Omental fat pad (tissue), 4 donors: ENCODE measurements around the gene ZNF236. TPM values are rescaled to one million over a fixed set of nuclear protein-coding genes. Genes with fewer than 3 reads are reported as not detected.
"Not testable (repeated sequence)": the region's sequence is repeated elsewhere in the genome, so short reads cannot be mapped to it uniquely, and the experiment has no call there.

Source experiments
- ATAC-seq: fragments of 150-250 bp; one replicate; pipeline ENCODE4 v1.9.1; 2016; ENCODE audit warnings: mild to moderate bottlenecking, moderate library complexity; ENCODE audit not compliant: low FRiP score
- DNase-seq: peaks from one replicate; pipeline ENCODE4 v3.0.0-alpha.2; 2019; ENCODE audit warnings: low spot score
- total RNA-seq, 4 donors: library from RNA; depleted of rRNA; stranded (reverse); fragments of >200 nt; gene quantifications; one replicate each; pipeline ENCODE4 v1.1.0, GENCODE V29; 2016
- TF ChIP-seq, protein P1 (sequence below), 3 donors: fragments of 450-650 bp; IDR thresholded peaks; one replicate each; pipeline ENCODE4 v1.5.1; 2016 to 2017; ENCODE audit warnings: antibody characterized with exemption in 3 of 3, mild to moderate bottlenecking in 3 of 3, moderate library complexity in 2 of 3

ZNF236 gene
- total RNA-seq, 4 donors from 2014 or later: 14.3 to 18.0 (median 17.0) TPM

DNA sequence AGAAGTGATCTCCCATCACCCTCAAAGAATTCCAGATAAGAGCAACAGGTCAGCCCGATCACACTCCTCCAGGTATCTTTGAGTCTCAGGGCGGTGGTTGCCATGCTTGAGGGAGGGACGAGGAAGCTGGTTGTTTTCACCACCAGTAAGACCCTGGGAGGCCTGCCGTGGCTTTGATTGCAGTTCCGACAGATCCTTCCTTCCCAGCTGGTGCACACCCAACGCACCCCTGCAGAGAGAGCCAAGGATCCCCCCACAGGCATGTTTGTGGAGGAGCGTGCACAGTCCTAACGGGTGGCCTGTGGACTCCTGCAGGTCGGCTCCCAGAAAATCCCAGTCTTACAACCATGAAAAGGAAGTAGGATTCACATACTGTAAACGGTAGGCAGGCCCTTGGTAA is 13.8 kb upstream of the ZNF236 start:
- ATAC-seq (no peak), DNase-seq (no peak)
- TF ChIP-seq, protein P1, sequence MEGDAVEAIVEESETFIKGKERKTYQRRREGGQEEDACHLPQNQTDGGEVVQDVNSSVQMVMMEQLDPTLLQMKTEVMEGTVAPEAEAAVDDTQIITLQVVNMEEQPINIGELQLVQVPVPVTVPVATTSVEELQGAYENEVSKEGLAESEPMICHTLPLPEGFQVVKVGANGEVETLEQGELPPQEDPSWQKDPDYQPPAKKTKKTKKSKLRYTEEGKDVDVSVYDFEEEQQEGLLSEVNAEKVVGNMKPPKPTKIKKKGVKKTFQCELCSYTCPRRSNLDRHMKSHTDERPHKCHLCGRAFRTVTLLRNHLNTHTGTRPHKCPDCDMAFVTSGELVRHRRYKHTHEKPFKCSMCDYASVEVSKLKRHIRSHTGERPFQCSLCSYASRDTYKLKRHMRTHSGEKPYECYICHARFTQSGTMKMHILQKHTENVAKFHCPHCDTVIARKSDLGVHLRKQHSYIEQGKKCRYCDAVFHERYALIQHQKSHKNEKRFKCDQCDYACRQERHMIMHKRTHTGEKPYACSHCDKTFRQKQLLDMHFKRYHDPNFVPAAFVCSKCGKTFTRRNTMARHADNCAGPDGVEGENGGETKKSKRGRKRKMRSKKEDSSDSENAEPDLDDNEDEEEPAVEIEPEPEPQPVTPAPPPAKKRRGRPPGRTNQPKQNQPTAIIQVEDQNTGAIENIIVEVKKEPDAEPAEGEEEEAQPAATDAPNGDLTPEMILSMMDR (IDR thresholded peaks at IDR 0.05): no peak

DNA sequence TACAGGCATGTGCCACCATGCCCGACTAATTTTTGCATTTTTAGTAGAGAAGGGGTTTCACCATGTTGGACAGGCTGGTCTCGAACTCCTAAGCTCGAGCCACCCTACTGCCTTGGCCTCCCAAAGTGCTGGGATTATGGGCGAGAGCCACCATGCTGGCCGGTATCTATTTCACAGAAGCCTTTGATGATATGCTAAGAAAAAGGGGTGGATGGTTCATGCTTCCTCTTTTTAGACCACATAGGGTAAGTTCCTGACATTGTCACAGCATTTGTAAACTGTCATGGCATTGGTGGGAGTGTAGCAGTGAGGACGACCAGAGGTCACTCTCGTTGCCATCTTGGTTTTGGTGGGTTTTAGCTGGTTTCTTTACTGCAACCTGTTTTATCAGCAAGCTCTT is 10.8 kb upstream of the ZNF236 start:
- DNase-seq, ATAC-seq: not testable (repeated sequence)

DNA sequence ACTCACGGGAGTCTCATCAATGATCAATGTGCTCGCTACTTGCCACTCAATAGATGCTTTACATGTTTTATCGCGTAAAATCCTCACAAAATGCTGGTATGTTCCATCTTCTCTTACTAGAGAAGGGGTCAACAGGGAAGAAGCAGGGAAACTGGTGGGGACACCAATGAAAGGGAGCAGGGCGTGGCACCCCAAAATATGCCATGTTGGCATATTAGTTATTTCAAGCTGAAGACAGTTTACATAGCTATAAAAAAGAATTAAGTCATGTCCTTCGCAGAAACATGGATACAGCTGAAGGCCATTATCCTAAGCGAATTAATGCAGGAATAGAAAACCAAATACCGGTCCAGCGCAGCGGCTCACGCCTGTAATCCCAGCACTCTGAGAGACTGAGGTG is 8.1 kb upstream of the ZNF236 start:
- TF ChIP-seq, protein P1 (IDR thresholded peaks at IDR 0.05): no peak
- ATAC-seq: no peak
- no peak for DNase-seq

DNA sequence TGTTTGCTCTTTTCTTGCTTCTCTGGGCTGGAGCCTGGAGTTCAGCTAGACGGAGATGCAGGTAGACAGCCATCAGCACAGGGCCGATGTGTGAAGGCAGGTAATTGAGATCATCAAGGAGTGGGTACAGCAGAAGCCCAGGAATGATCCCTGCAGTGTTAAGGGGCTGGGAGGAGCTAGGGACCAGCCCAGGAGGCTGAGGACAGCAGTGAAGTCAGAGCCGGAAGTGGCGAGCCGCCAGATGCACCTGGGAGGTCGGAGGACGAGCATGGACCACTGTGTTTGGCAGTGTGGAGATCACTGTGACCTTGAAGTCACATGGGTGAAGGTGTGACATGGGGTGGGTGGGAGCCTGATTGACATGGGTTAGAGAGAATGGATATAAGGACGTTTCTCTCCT is 6.2 kb upstream of the ZNF236 start:
- no peak for DNase-seq
- ATAC-seq: no peak
- TF ChIP-seq, protein P1 (IDR thresholded peaks at IDR 0.05): no peak

DNA sequence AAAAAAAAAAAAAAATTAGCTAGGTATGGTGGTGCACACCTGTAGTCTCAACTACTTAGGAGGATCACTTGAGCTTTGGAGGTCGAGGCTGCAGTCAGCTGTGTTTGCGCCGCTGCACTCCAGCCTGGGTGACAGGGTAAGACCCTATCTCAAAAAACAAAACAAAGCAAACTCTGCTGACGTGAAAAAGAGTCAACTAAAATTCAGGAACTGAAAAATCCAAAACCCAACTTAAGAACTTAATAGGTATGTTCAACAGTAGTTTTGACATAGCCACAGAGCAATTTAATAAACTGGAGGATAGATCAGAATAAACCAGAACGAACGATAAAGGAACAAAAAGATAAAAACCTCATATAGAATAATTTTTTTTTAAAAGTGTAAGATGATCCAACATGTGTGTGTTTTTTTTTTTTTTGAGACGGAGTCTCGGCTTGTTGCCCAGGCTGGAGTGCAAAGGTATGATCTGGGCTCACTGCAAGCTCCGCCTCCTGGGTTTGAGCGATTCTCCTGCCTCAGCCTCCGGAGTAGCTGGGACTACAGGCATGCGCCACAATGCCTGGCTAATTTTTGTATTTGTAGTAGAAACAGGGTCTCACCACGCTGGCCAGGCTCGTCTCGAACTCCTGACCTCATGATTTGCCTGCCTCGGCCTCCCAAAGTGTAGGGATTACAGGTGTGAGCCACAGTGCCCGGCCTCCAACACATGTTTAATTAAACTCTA is 4.3 kb upstream of the ZNF236 start:
- ATAC-seq (no peak), DNase-seq (no peak)
- TF ChIP-seq, protein P1 (IDR thresholded peaks at IDR 0.05): no peak

DNA sequence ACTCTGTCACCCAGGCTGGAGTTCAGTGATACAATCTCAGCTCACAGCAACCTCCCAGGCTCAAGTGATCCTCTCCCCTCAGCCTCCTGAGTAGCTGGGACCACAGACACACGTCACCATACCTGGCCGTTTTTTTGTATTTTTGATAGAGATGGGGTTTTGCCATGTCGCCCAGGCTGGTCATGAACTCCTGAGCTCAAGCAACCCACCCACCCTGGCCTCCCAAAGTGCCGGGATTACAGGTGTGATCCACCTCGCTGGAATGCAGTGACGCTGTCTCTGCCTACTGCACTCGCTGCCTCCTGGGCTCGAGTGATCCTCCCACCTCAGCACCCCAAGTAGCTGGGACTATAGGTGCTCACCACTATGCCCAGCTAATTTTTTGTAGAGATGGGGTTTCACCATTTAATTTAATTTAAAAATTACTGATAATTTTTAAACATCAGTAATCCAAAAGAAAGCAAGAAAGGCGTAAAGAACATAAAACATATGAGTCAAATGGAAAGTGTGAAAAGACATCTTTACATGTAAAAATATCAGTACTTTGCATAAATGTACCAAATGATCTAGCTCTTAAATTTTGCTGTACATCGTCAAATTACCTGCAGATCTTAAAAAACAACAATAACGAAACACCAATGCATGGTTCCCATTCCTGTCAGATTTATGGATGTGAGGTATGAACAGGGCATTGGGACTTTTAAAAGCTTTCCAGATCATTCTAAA is 2.8 kb upstream of the ZNF236 start:
- TF ChIP-seq, protein P1 (IDR thresholded peaks at IDR 0.05): no peak
- no peak for ATAC-seq
- no peak for DNase-seq

DNA sequence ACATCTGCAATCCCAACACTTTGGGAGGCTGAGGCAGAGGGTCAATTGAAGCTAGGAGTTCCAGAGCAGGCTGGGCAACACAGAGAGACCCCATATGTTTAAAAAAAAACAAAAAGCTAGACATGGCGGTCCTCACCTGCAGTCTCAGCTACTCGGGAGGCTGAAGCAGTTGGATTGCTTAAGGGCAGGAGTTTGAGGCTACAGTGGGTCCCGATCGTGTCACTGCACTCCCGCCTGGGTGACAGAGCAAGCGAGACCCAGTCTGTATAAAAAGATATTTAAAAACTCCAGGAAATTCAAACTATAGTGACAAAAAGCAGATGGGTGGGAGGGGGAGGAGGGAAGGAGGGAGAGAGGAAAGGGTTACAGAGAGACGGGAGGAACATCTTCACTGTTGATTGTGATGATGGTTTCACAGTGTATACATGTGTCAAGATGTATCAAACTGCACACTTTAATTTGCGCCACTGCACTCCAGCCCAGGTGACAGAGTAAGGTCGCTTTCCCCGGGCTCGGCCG is 942 bp upstream of the ZNF236 start:
- ATAC-seq (no peak), DNase-seq (no peak)
- TF ChIP-seq, protein P1 (IDR thresholded peaks at IDR 0.05): no peak
